H7 (cell line): ENCODE results near the gene DGKA. TPM values are rescaled to one million over a fixed set of nuclear protein-coding genes. Genes with fewer than 3 reads are reported as not detected.
"Not testable (repeated sequence)": the region's sequence is repeated elsewhere in the genome, so short reads cannot be mapped to it uniquely, and the experiment has no call there.

Experiments used
- DNase-seq: peaks from one replicate; pipeline ENCODE4 v3.0.0; 2012
- H3K27me3 ChIP-seq: 2 replicates; pipeline ENCODE4 v1.6.0; 2011; ENCODE audit warnings: mild to moderate bottlenecking, low read length; ENCODE audit not compliant: control insufficient read depth, insufficient read depth
- H3K36me3 ChIP-seq: replicated peaks from 2 replicates; pipeline ENCODE4 v1.5.1; 2011; ENCODE audit warnings: low read length; ENCODE audit not compliant: control insufficient read depth, insufficient read depth
- H3K4me3 ChIP-seq: 2 replicates; pipeline ENCODE4 v1.5.1; 2011; ENCODE audit warnings: low read depth, mild to moderate bottlenecking, control low read depth, low read length, moderate library complexity; ENCODE audit not compliant: insufficient read depth
- total RNA-seq: library from RNA; depleted of rRNA; stranded (reverse); fragments of >200 nt; shearing (Covaris generic); gene quantifications from 2 replicates; pipeline ENCODE4 v1.2.3, GENCODE V29; 2014

Gene DGKA
- total RNA-seq, 1 experiment from 2014 or later: 7.9 TPM

DNA sequence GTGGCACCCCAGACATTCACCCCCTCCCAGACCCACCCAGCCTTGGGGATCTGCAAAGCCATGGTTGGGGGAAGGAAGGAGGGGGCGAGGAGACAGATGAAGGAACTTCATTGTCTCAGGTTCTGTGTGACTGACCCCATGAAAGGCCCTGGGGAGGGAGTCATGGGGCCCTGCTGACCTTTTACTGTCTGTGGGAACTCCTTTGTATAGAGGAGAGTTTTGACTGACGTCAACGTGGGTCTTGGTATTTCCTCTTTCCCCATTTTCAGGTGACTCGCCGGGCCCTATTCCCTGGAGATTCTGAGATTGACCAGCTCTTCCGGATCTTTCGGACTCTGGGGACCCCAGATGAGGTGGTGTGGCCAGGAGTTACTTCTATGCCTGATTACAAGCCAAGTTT lies 39.8 kb downstream of the DGKA start:
- Histone ChIP-seq H3K27me3 (no peaks in the 10 kb centered on the region), H3K4me3 (no peak overlapping the region), H3K36me3 (peaks cover 15% of the 10 kb centered on the region)
- DNase-seq: no peak

DNA sequence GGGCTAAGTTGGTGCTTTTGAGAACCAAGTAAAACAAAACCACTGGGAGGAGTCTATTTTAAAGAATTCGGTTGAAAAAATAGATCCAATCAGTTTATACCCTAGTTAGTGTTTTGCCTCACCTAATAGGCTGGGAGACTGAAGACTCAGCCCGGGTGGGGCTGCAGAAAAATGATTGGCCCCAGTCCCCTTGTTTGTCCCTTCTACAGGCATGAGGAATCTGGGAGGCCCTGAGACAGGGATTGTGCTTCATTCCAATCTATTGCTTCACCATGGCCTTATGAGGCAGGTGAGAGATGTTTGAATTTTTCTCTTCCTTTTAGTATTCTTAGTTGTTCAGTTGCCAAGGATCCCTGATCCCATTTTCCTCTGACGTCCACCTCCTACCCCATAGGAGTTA lies 41.1 kb downstream of the DGKA start:
- H3K27me3 ChIP-seq: no peaks in the 10 kb centered on the region
- H3K4me3 ChIP-seq: no peak overlapping the region
- DNase-seq: no peak
- peaks cover 15% of the 10 kb centered on the region for H3K36me3 ChIP-seq

DNA sequence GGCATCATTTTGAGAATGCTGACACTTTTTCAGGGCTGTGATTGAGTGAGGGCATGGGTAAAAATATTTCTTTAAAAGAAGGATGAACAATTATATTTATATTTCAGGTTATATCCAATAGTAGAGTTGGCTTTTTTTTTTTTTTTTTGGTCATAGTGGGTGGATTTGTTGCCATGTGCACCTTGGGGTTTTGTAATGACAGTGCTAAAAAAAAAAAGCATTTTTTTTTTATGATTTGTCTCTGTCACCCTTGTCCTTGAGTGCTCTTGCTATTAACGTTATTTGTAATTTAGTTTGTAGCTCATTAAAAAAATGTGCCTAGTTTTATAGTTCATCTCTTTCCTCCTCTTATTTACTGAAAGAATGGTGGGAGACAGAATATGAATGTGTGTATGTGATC lies 41.5 kb downstream of the DGKA start:
- Histone ChIP-seq H3K4me3 (peak overlapping the region; percentile 39; the same call in 1 of the 2 replicates), H3K36me3 (peaks cover 15% of the 10 kb centered on the region), H3K27me3 (no peaks in the 10 kb centered on the region)
- no peak for DNase-seq

DNA sequence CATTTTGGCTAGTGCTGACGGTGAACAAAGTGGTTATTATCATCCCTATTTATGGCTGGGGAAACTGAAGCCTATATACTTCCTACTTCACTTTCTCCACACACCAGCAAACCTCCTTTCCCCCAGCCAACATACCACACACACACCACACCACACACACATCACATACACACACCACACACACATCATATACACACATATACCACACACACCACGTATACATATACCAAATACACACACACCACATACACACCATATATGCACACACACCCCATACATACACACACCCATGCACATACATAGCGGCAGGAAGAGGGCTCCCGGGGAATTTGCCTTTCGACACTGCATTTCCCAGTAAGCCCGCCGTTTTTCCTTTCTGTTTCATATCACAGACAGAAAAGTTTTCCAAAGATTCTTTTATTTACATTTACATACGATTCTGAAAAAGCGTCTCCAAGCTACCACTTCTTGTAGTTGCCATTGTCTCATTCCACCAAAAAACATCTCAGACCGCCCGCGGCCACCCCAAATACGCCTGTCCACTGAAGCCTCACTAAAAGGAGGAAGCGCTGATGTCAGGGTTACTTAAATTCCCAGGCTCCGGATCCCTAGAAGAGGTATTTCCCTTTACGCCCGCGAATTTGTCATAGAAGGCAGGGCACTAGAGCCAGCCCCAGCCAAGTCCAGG lies 42.1 kb downstream of the DGKA start:
- H3K4me3 ChIP-seq: peak overlapping the region; percentile 39
- peaks cover 12% of the 10 kb centered on the region for H3K36me3 ChIP-seq
- DNase-seq: no peak
- H3K27me3 ChIP-seq: no peaks in the 10 kb centered on the region

DNA sequence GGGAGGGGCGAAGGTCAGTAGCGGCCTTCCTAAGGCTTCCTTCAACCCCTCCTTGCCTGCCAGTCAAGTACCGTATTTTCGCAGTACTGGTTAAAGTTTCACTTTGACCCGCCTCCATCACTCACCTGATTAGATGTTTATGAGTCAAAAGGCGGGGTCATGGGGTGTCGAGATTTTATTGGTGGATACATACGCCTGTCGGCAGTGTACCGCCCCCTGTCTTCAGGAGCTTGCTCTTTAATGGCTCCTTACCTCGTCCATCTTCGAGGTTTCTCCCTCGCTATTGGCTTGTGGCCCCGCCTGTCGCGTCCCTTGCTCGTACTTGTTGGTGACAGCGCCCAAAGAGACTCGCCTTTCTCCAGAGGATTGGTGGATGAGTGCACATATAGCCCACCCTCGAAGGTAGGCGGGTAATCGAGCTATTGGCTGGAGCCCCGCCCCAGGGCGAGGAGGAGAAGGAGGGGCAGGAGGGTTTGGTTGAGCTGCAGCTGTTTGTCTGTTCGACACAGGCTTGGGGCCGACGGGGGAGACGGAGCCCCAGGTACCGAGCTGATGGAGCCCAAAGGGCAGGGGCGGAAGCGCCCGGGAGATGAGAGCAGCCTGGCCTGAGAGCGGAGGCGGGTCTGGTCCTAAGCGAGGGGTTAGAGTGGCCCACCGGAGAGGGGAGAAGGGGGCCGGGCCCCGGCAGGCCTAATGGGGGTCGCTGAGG lies 42.8 kb downstream of the DGKA start, which contains the start of gene RAB5B:
Gene RAB5B, plus strand, starts transcription at position 480 of the 709 bp plus-strand sequence. CDS start 12,883 bp downstream, outside the sequence.
- DNase-seq: peak; percentile 96
- peak within 1 kb of the TSS; percentile 88 for H3K4me3 ChIP-seq
- H3K27me3 ChIP-seq: no peaks in the 10 kb centered on the region
- H3K36me3 ChIP-seq: peaks cover 10% of the 10 kb centered on the region

DNA sequence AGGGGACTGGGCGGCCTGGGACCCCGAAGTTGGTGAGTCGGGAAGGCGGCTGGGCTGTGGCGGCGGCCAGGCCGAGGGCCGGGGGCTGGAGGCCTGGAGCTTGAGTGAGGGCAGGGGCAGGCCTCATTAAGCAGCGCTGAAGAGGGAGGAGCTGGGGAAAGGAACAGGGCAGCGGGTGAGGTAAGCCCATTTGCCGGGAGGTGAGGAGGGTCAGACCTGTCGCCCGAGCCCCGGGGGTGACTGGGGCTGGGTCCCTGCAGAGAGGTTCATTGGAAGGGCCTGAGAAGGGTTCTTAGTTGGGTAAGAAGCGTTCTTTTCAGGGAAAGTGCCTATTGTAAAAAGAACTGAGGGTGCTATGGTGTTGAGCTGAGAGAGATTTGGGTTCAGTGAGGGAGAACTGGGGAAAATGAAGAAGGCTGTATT lies 43.4 kb downstream of the DGKA start:
- peaks cover 10% of the 10 kb centered on the region for H3K36me3 ChIP-seq
- peak overlapping the region; percentile 88 for H3K4me3 ChIP-seq
- no peaks in the 10 kb centered on the region for H3K27me3 ChIP-seq
- peak; percentile 80 for DNase-seq

DNA sequence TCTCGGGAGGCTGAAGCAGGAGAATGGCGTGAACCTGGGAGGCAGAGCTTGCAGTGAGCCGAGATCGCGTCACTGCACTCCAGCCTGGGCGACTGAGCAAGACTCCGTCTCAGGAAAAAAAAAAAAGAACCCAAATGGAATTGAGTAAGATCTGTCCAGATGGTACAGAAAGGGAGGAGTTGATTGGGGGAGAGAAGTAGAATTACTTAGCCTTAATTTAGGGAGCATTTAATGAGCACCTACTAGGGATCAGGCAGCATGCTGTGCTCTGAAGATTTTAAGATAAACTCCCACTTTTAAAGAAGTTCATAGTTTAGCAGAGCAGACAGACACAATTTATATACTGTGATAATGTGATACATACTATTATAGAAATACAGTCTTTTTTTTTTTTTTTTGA lies 47.4 kb downstream of the DGKA start:
- H3K36me3 ChIP-seq: peaks cover 2% of the 10 kb centered on the region
- DNase-seq: no peak
- H3K4me3 ChIP-seq: no peak overlapping the region
- H3K27me3 ChIP-seq: no peaks in the 10 kb centered on the region

DNA sequence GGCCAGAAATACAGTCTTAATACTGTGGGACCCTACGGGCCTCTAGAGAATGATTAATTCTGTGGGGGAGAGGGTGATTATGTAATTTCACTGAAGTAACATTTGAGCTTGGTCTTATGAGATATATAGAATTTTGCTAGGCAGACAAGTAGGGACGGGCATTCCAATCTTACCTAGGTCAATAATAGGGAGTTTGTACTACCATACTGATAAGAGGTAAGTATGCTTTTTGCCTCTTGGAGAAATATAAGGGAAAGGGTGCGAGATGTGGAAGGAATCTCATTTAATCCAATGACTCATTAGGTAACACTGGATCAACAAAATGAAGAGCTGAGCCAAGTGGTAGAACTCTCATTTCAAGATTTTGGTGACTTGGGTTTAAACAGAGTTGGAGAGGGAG lies 48.1 kb downstream of the DGKA start:
- no peak for DNase-seq
- H3K27me3 ChIP-seq: no peaks in the 10 kb centered on the region
- H3K36me3 ChIP-seq: peaks cover 2% of the 10 kb centered on the region
- no peak overlapping the region for H3K4me3 ChIP-seq

DNA sequence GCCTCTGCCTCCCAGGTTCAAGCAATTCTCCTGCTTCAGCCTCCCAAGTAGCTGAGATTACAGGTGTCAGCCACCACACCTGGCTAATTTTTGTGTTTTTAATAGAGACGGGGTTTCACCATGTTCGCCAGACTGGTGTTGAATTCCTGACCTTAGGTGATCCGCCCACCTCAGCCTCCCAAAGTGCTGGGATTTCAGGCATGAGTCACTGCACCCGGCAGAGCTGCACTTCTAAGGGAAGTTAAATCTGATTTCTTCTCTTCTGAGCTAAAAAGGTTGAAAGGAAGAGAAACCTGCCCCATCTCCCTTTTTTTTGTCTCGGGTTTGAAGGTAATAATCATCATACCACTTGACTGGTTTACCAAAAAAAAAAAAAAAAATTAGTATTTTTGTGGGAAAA lies 50.9 kb downstream of the DGKA start:
- H3K27me3 ChIP-seq, DNase-seq, H3K36me3 ChIP-seq, H3K4me3 ChIP-seq: not testable (repeated sequence)

DNA sequence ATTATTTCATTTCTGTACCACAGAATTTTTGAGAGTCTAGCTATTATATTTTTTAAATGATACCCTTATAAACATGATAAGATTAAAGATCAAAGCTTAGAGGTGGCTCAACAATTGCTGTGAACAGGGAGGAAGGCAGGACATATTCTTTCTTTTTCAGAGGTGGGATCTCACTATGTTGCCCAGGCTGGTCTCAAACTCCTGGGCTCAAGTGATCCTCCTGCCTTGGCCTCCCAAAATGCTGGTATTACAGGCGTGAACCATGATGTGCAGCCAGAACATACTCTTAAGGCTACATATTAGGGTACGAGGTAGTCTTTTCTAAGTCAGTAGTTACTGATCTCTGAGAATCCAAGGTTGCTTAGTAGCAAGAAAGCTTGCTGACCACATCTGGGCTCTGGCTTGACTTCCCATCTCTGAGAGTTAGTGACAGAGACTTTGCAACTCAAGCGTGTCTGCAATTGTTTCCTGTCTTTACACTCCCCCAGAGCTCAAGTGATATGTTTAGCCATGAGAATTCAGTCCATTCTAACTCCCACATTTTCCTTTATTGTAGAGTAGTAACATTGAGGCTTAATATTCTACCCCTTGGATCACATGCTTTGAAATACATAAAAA lies 51.5 kb downstream of the DGKA start:
- no peak for DNase-seq
- Histone ChIP-seq H3K4me3 (no peak overlapping the region), H3K27me3 (no peaks in the 10 kb centered on the region), H3K36me3 (peaks cover 2% of the 10 kb centered on the region)

DNA sequence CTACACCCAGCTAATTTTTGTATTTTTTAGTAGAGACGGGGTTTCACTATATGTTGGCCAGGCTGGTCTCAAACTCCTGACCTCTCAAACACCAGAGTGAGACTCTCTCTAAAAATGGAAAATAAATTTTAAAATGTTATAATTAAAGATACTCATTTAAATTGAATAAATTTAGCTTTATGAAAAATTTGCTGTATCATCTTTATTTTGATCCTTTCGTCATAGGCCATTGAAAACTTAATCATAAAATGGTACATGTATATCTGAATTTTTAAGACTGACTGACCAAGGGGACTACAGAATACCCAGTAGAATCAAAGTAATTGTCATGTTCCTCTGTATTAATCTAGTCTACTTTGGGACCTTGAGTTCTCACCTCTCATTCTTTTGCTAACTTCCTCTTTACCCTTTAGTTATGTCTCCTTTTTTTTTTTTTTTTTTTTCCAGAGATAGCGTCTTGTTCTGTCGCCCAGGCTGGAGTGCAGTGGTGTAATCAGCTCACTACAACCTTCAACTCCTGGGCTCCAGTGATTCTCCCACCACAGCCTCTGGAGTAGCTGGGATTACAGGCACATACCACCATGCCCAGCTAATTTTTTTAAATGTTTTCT lies 52.4 kb downstream of the DGKA start:
- no peak for DNase-seq
- Histone ChIP-seq H3K27me3 (no peaks in the 10 kb centered on the region), H3K36me3 (peaks cover 2% of the 10 kb centered on the region), H3K4me3 (no peak overlapping the region)

DNA sequence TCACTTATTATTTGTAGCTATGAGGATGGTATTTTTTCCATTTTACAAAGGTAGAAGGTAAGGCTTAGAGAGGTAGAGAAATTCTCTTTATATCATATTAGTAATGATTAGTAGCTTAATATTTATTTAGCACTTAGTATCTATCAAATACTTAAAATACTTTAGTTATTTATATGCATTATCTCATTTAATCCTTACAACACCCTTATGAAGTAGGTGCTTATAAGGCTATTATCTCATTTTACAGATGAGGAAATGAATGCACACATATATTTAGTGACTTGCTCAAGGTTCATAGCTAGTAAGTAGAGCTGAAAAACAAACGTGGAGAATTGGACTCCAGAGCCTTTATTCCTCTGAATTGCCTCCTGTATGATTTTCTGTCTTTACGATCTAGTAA lies 53.9 kb downstream of the DGKA start:
- Histone ChIP-seq H3K27me3 (no peaks in the 10 kb centered on the region), H3K36me3 (peaks cover 7% of the 10 kb centered on the region), H3K4me3 (no peak overlapping the region)
- no peak for DNase-seq

DNA sequence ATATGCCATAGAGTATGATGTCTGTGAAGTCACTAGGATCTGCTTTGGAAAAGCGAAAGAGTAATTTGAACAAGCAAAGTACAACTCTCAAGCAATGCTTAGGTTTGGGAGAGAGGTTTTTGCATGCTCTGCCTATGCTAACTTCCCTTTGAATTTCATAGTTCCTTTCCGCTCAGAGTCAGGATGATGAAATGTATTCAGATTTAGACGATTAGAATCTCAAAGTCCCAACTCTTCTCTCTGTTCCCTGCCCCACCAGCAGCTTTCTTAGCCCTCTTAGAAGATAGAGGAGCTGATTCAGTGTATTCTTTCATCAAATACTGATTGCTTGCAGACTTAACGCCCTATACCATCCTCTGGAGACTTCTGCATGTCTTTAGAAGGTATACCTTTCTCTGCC lies 54.4 kb downstream of the DGKA start:
- no peak for DNase-seq
- H3K4me3 ChIP-seq: no peak overlapping the region
- peaks cover 9% of the 10 kb centered on the region for H3K36me3 ChIP-seq
- H3K27me3 ChIP-seq: no peaks in the 10 kb centered on the region

DNA sequence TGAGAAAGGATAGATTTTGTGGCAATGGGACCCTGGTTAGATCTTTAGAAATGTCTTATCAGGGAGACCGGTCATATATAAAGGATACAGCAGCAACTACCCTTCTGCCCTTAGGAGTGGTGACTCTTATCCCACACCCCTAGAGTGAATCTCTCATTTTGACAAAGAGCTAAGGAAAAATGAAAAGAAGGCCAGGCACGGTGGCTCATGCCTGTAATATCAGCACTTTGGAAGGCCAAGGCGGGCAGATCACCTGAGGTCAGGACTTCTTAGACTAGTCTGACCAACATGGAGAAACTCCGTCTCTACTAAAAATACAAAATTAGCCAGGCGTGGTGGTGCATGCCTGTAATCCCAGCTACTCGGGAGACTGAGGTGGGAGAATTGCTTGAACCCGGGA lies 55.0 kb downstream of the DGKA start:
- not testable (repeated sequence) for H3K4me3 ChIP-seq, H3K27me3 ChIP-seq, DNase-seq
- H3K36me3 ChIP-seq: peaks cover 15% of the 10 kb centered on the region

DNA sequence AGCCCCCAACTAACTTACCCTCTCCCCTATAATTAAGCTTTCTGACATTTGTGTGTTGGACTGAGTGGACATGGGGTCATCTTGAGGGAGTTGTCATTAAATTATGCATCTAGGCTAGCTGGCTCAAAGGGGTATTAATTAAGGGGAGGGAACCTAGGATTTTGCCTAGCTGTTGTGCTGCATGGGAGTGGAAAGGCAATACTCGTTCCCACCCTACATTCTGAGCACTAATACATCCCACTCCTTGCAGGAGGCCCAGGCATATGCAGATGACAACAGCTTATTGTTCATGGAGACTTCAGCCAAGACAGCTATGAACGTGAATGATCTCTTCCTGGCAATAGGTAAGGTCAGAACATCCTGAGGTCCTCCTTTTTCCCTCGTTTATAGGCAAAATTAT lies 60.1 kb downstream of the DGKA start:
- Histone ChIP-seq H3K27me3 (no peaks in the 10 kb centered on the region), H3K4me3 (no peak overlapping the region), H3K36me3 (peaks cover 39% of the 10 kb centered on the region)
- no peak for DNase-seq
